HFF-Myc (cell line): ENCODE measurements around the gene RUNX1.

Experiments used
- DNase-seq: peaks from one replicate; pipeline ENCODE4 v3.0.0-alpha.2; 2011; ENCODE audit warnings: low read depth; ENCODE audit errors: extremely low read depth
- H3K4me3 ChIP-seq: replicated peaks from 2 replicates; pipeline ENCODE4 v1.5.1; 2011; ENCODE audit warnings: low read depth, mild to moderate bottlenecking, control low read depth, low read length
- CTCF ChIP-seq: IDR thresholded peaks from 2 replicates; pipeline ENCODE4 v1.5.1; 2012; ENCODE audit warnings: mild to moderate bottlenecking, low read depth, low read length, control low read depth; ENCODE audit errors: missing control alignments

Gene RUNX1

DNA sequence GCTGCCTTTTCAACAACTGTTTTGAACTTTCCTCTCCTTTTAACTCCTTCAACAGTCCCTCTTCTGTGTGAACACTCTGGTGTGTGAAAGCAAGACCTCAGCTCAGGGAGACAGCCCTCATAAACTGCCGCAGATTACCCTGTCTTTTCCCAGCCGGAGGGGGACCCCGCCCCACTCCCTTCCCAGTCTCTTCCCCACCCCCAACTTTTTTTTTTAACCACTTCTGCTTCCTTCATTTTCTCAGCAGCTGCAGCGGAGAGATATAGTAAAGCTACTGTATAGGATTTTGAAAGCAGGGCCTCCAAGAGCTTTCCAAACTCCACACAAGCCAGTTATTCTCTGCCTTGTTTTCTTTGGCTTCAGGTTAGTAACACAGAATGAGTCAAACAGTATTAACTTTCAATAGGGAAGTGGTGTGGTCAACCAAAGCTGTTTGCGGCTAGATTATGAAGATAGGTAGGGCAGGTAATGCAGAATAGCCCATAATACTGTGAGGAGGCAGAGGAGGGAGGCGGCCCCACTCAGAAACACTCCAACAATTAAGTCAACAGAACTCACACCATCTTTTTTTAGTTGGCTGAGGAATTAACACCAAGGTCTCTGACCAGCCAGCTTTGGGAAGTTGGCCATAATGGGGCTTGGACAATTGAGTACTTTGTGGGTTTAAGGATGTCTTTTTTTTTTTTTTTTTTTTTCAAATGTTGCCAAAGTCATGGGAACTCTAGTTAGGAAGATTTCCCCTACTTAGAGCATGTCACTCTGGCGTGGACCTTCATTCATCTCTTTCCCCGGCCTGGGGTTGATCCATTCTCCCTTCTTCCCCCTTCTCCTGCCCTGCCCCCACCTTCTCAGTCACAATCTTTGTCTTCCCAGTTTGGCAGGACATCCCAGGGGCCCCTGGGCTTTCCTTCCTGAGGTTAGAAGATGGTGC lies 203.3 kb downstream of the RUNX1 start:
- DNase-seq: no peak
- no peak for TF ChIP-seq CTCF
- no peak overlapping the region for H3K4me3 ChIP-seq

- no peak for TF ChIP-seq CTCF
- no peak for DNase-seq
- H3K4me3 ChIP-seq: no peak overlapping the region
Observed at GRCh38 chr21:34844924-34845238, 204.2 kb downstream of the RUNX1 start.

DNA sequence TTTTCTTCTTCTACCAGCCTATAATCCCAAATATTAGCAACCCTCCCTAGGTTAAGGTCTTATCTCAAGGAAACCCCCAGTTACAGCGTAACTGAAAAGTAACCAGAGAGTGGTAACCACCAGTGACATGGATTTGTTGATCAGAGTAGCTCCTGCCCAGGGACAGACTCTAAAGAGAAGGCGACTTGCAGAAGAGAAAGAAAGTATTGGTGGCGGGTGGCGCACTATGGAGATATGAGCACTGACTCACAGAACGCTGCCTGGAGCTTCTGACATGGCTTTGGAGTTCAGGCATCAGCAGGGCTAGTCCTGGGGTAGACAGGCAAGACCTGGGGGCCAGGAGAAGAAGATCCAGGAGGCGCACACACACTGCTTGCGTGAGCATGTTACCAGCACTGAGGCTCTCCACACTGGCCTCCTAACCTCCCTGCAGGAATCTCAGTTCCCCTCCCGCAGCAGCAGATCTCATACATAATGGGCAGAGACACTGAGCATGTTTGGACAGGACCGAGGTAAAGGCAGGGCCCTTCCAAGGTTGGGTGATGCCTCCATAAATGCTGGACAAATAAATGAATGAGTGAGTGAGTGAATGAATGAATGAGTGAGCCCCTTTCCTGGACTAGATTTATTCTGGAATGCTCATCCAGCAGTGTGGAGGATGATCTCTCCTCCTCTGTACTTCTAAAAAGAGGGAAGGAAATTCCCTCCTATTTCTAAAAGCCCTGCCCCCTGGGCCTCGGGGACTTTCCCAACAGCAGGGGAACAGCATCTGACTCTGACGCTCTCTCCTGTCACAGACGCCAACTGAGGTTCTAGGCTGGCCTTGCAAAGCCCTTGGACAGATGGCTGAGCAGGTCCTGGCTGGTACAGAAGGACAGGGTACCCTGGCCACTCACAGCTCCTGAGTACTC lies 204.8 kb downstream of the RUNX1 start:
- H3K4me3 ChIP-seq: no peak overlapping the region
- DNase-seq: no peak
- no peak for TF ChIP-seq CTCF

DNA sequence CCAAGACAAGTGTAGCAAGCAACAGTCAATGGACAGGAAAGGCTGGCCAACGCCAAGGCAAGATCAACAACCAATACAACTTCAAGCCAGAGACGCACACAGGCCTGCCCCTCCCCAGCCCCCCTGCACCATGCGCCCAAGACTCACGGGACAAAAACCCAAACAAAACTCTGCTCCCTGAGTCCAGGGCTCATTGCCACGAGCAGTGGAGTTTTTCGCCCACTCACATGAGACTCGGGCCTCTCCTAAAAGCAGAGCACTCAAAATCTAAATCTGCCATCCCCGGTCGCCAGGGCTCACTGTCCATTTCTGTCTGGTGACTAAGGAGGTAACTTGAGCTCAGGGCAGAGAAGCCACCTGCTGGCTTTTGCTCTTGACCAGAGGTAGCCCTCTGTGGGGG lies 205.5 kb downstream of the RUNX1 start:
- no peak for DNase-seq
- TF ChIP-seq CTCF: no peak

DNA sequence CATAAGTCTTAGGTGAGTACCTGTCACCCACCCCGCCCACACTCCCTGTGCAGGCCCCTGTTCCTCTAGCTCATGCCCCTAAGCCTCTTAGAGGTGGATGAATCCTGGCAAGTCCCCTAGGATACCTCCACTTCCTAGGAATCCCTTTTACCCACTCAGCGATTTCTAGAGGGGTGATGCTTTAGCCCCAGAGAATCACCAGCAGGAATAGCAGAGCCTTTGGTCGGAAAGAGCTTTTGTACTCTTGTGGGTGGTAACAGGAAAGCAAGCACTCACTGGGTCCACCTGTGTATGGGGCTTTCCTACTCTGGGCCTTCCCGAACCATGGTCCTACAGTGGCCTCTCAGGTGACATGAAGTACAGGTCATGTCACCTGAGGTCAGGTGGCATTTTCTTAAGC lies 207.9 kb downstream of the RUNX1 start:
- no peak for DNase-seq
- TF ChIP-seq CTCF: no peak
- no peak overlapping the region for H3K4me3 ChIP-seq

More for the DNA sequence above, 205.5 kb downstream of the RUNX1 start:
- H3K4me3 ChIP-seq: no peak overlapping the region

DNA sequence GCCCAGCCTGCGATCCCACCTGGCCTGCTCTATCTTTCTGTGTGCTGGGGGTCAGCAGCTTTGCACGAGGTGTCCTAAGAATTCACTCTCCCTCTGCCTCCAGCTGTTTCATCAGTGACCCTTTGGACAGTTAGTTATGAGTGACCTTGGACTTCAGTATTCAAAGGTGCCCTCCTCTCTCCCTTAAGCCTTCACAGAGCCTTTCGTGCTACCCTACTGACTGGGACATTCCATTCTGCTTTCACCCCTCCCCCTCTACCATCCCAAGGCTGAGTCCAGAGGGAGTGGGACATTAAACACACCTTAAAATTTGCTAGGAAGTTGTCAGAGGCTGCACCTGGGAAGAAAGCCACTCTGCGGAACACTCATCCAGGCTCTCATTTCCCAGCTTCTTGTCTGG lies 208.4 kb downstream of the RUNX1 start:
- TF ChIP-seq CTCF: no peak
- DNase-seq: no peak
- H3K4me3 ChIP-seq: no peak overlapping the region
